Endodermal cell (in vitro differentiated cells): ENCODE results near the gene TBC1D1. TPM values are rescaled to one million over a fixed set of nuclear protein-coding genes. Genes with fewer than 3 reads are reported as not detected.

Experiments
- DNase-seq: peaks from one replicate; pipeline ENCODE4 v3.0.0-alpha.2; 2017
- H3K27ac ChIP-seq: 2 replicates; pipeline ENCODE4 v1.5.1; 2013; ENCODE audit warnings: mild to moderate bottlenecking, low read depth, low read length, moderate library complexity
- H3K27me3 ChIP-seq: 2 replicates; pipeline ENCODE4 v1.6.1; 2013; ENCODE audit warnings: mild to moderate bottlenecking, low read length, moderate library complexity; ENCODE audit not compliant: insufficient read depth, control insufficient read depth, poor library complexity, severe bottlenecking
- H3K36me3 ChIP-seq: 2 replicates; pipeline ENCODE4 v1.7.0; 2013; ENCODE audit warnings: mild to moderate bottlenecking, low read length, moderate library complexity; ENCODE audit not compliant: control insufficient read depth, insufficient read depth
- H3K4me1 ChIP-seq: one replicate; pipeline ENCODE4 v1.7.0; 2013; ENCODE audit warnings: low read length; ENCODE audit not compliant: control insufficient read depth, insufficient read depth
- H3K4me3 ChIP-seq: 2 replicates; pipeline ENCODE4 v1.5.1; 2013; ENCODE audit warnings: mild to moderate bottlenecking, low read length, moderate library complexity
- H3K9ac ChIP-seq: 2 replicates; pipeline ENCODE4 v1.6.1; 2013; ENCODE audit warnings: mild to moderate bottlenecking, low read length, moderate library complexity; ENCODE audit not compliant: poor library complexity, severe bottlenecking; ENCODE audit errors: extremely low read depth
- H3K9me3 ChIP-seq: 2 replicates; pipeline ENCODE4 v1.6.1; 2013; ENCODE audit warnings: mild to moderate bottlenecking, low read length, moderate library complexity; ENCODE audit not compliant: control insufficient read depth
- H3K27ac Mint-ChIP-seq: 2 replicates; pipeline ENCODE4 v1.8.0; 2020; ENCODE audit warnings: mixed read lengths
- H3K27me3 Mint-ChIP-seq: 2 replicates; pipeline ENCODE4 v1.8.0; 2021; ENCODE audit warnings: mild to moderate bottlenecking, mixed read lengths; ENCODE audit not compliant: insufficient read depth
- H3K36me3 Mint-ChIP-seq: 2 replicates; pipeline ENCODE4 v1.8.0; 2020; ENCODE audit warnings: low read depth, mixed read lengths
- H3K4me1 Mint-ChIP-seq: 2 replicates; pipeline ENCODE4 v1.8.0; 2020; ENCODE audit warnings: mixed read lengths
- H3K4me3 Mint-ChIP-seq: 2 replicates; pipeline ENCODE4 v1.8.0; 2020; ENCODE audit warnings: mild to moderate bottlenecking, moderate library complexity, mixed read lengths
- H3K9me3 Mint-ChIP-seq: 2 replicates; pipeline ENCODE4 v1.8.0; 2020; ENCODE audit warnings: mild to moderate bottlenecking, mixed read lengths
- WGBS, 2 experiments: methylation state at CpG; one replicate each; pipeline versions ENCODE4 v1.1.5 to v1.1.7; 2013; ENCODE audit warnings: missing lambda C conversion rate in 2 of 2, mixed read lengths in 1 of 2; ENCODE audit not compliant: insufficient coverage in 1 of 2, insufficient read length in 1 of 2; 5-methylcytosine and 5-hydroxymethylcytosine counted together
- total RNA-seq, 2 donors: library from RNA; stranded (reverse); fragmentation: NEBNext Ultra II Directional in 1 of 2; extraction: Animal tissue kit (Norgen Biotek cat#: 25700) in 1 of 2; gene quantifications; 2 replicates in 1 of 2; 3 replicates in 1 of 2; pipeline ENCODE4 v1.2.1, GENCODE V29; 2021
- TF ChIP-seq, protein P1 (sequence below): fragments of 200-600 bp; sonication (generic); conservative IDR thresholded peaks from 2 replicates; pipeline ENCODE4 v1.5.0; 2021; ENCODE audit warnings: antibody characterized with exemption, mild to moderate bottlenecking

TBC1D1 gene
- total RNA-seq, 2 donors from 2014 or later, result 110 to 122 TPM

DNA sequence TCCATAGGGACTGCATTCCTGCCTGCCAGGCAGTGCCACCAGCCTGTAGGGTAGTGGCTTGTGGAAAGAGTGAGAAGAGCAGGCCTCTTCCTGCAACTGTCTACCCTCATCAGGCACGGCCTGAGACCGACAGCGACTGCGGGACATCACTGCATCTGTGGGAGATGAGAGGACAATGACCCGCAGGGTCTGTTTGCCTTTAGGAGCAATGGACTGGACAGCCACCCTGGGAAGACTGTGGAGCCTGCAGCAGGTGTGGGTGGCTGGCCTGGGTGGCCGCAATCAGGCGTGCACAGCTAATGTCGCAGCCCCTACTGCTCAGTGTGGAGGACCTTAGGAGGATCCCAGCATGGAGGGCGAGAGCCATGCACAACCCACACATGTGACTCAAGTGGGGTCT, 297.3 kb downstream of the TBC1D1 start:
- Histone ChIP-seq H3K4me3 (no peak overlapping the region), H3K9ac (no peak overlapping the region), H3K36me3 (no peaks in the 10 kb centered on the region), H3K27ac (no peak overlapping the region), H3K27me3 (no peaks in the 10 kb centered on the region), H3K9me3 (peaks cover 4% of the 10 kb centered on the region), H3K4me1 (no peaks in the 10 kb centered on the region)
- no peak for DNase-seq
- 70 to 96% methylated on average over 2 to 9 of the region's 9 CpGs for WGBS, 2 experiments
- TF ChIP-seq, protein P1, sequence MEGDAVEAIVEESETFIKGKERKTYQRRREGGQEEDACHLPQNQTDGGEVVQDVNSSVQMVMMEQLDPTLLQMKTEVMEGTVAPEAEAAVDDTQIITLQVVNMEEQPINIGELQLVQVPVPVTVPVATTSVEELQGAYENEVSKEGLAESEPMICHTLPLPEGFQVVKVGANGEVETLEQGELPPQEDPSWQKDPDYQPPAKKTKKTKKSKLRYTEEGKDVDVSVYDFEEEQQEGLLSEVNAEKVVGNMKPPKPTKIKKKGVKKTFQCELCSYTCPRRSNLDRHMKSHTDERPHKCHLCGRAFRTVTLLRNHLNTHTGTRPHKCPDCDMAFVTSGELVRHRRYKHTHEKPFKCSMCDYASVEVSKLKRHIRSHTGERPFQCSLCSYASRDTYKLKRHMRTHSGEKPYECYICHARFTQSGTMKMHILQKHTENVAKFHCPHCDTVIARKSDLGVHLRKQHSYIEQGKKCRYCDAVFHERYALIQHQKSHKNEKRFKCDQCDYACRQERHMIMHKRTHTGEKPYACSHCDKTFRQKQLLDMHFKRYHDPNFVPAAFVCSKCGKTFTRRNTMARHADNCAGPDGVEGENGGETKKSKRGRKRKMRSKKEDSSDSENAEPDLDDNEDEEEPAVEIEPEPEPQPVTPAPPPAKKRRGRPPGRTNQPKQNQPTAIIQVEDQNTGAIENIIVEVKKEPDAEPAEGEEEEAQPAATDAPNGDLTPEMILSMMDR, result no peak
- Mint-ChIP-seq H3K4me1 (no peaks in the 10 kb centered on the region), H3K27me3 (peaks cover 3% of the 10 kb centered on the region), H3K27ac (no peak overlapping the region), H3K36me3 (no peaks in the 10 kb centered on the region), H3K4me3 (no peak overlapping the region), H3K9me3 (peaks cover 10% of the 10 kb centered on the region)

DNA sequence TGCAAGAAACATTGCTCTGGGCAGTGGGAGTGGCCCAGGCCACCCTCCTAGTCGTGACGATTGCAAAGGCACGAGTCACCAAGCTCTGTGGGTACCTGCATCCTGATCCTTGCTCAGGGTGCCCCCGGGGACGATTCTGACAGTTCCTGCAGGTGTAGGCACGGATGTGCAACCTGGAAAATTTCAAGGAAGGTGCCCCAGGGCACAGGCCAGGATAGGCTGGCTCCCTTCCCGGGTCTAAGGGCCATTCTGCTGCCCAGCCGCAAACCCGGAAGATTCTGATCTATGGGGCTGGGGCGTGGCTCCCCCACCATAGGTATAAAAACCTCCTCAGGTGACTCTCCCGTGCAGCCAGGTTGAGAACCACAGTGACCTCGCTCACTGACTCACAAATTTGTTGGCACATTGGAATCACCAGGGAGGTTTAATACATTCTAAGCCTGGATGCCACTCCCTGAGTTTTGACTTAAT, 297.8 kb downstream of the TBC1D1 start:
- Histone ChIP-seq H3K27me3 (no peaks in the 10 kb centered on the region), H3K9ac (no peak overlapping the region), H3K9me3 (peaks cover 4% of the 10 kb centered on the region), H3K36me3 (no peaks in the 10 kb centered on the region), H3K27ac (no peak overlapping the region), H3K4me1 (no peaks in the 10 kb centered on the region), H3K4me3 (no peak overlapping the region)
- H3K9me3 Mint-ChIP-seq, result peaks cover 7% of the 10 kb centered on the region
- DNase-seq, result no peak
- WGBS, 2 experiments, result 82 to 89% methylated on average over 3 to 12 of the region's 12 CpGs
- no peak overlapping the region for H3K4me3 Mint-ChIP-seq
- H3K27me3 Mint-ChIP-seq, result peaks cover 3% of the 10 kb centered on the region
- no peaks in the 10 kb centered on the region for H3K4me1 Mint-ChIP-seq
- H3K27ac Mint-ChIP-seq, result no peak overlapping the region
- TF ChIP-seq, protein P1, result no peak
- no peaks in the 10 kb centered on the region for H3K36me3 Mint-ChIP-seq

Other genes starting within 250 kb of the TBC1D1 start
- gene RELL1, start 204.7 kb upstream of the TBC1D1 start, total RNA-seq, result 10 to 100 TPM; 12.1 to 12.3 TPM
- gene PGM2, start 64.4 kb upstream of the TBC1D1 start, total RNA-seq, result 10 to 100 TPM; 21.5 to 25.1 TPM
- gene PTTG2, start 69.3 kb downstream of the TBC1D1 start, total RNA-seq, result not detected